ENCODE results near the gene CISH.

- TF ChIP-seq, protein P1, sequence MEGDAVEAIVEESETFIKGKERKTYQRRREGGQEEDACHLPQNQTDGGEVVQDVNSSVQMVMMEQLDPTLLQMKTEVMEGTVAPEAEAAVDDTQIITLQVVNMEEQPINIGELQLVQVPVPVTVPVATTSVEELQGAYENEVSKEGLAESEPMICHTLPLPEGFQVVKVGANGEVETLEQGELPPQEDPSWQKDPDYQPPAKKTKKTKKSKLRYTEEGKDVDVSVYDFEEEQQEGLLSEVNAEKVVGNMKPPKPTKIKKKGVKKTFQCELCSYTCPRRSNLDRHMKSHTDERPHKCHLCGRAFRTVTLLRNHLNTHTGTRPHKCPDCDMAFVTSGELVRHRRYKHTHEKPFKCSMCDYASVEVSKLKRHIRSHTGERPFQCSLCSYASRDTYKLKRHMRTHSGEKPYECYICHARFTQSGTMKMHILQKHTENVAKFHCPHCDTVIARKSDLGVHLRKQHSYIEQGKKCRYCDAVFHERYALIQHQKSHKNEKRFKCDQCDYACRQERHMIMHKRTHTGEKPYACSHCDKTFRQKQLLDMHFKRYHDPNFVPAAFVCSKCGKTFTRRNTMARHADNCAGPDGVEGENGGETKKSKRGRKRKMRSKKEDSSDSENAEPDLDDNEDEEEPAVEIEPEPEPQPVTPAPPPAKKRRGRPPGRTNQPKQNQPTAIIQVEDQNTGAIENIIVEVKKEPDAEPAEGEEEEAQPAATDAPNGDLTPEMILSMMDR (conservative IDR thresholded peaks at IDR 0.05; ENCODE audit: low read length) = no peak
- TF ChIP-seq EZH2phosphoT487 (IDR thresholded peaks at IDR 0.05; ENCODE audit: borderline replicate concordance) = no peak
These were observed 43.6 kb upstream of the CISH start for GRCh38 chr3:50655009-50655830.
